Mesenteric fat pad (tissue), 1 donor: ENCODE results near the gene ZNF594. TPM values are rescaled to one million over a fixed set of nuclear protein-coding genes. Genes with fewer than 3 reads are reported as not detected.
"Not testable (repeated sequence)": the region's sequence is repeated elsewhere in the genome, so short reads cannot be mapped to it uniquely, and the experiment has no call there.

Source experiments
- DNase-seq: peaks from one replicate; pipeline ENCODE4 v3.0.0-alpha.2; 2020; ENCODE audit warnings: low spot score
- total RNA-seq: library from RNA; stranded (reverse); fragmentation: NEBNext Ultra II Directional; extraction: Animal tissue kit (Norgen Biotek cat#: 25700); gene quantifications from one replicate; pipeline ENCODE4 v1.2.1, GENCODE V29; 2021
- donor health status: DM: yes; HTN: yes; CAD: no.

ZNF594 gene
- total RNA-seq, 1 donor from 2014 or later = 2.8 TPM

DNA sequence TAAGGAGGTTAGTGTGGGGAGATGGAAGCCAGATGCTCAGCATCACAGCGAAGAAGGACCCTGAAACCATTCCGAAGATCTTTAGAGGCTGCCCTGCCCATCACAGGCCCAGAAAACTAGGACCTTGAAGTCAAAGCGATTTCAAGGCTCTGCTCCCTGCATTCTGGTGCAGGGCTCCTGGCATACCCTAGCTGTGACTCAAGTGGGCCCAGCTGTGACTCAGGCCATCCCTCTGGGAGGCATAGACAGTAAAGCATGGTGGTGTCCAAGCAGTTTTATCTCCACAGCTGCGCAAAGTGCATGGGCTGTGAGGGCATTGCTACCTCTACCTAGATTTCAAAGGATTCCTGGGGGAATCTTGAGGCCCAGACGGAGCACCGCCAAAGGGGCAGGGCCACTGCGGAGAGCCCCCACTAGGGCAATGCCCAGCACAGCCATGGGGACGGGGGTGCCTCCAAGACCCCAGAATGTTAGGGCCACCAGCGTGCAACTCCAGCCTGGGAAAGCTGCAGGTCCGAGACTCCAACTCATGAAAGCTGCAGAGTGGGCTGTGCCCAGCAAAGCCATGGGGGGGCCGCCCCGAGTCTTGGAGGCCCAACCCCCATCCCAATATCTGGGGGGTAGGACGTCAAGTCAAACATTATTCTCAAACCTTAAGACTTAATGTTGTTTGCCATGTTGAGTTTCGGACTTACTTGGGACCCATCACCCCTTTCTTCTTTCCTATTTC is 11.7 kb upstream of the ZNF594 start:
- no peak for DNase-seq

- DNase-seq = no peak
Measured at GRCh38 chr17:5201011-5201410, 9.3 kb upstream of the ZNF594 start.

DNA sequence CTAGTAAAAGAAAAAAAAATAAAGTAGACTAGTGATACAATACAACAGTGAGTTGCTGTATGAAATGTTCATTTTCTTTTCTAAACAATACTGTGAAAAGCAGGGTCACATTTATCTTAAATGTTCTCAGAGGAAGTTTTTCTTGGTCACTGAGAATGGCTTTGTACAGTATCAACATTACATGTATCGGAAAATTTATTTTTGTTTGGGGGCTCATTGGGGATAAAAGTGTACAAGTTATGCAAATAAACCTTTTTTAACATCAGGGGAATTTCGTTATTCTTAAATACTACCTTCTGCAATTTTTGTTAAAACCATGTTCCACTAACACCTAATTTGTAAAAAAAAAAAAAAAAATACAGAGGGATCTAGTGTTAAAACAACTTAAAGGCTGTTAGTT is 8.7 kb upstream of the ZNF594 start:
- DNase-seq = no peak

GRCh38 chr17:5198472-5198871 is 6.8 kb upstream of the ZNF594 start:
- no peak for DNase-seq

GRCh38 chr17:5194346-5194745 is 2.7 kb upstream of the ZNF594 start:
- DNase-seq = no peak

GRCh38 chr17:5184288-5184687 is 7.4 kb downstream of the ZNF594 start:
- DNase-seq = no peak

GRCh38 chr17:5183410-5183793 is 8.3 kb downstream of the ZNF594 start:
- DNase-seq = no peak

DNA sequence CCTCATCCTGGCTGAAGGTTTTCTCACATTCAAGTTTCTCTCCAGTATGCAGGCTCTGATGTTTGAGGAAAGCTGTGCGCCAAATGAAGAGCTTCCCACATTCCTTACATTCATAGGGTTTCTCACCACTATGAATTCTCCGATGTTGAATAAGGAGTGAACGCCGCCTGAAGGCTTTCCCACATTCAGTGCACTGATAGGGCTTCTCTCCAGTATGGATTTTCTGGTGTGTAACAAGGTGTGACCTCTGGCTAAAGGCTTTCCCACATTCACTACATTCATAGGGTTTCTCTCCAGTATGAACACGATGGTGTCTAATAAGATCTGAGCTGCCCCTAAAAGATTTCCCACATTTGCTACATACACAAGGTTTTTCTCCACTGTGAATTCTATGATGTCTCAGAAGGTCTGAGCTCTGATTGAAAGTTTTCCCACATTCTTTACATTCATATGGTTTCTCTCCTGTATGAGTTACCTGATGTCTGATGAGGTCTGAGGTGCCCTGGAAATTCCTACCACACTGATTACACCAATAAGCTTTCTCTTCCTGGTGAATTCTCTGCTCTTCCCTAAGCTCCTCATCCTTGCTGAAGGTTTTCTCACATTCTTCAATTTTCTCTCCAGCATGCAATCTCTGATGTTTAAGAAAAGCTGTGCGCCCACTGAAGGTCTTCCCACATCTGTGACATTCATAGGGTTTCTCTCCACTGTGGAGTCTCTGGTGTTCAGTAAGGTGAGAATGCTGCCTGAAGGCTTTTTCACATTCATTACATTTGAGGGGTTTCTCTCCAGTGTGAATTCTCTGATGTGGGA is 8.9 kb downstream of the ZNF594 start:
- DNase-seq = no peak

GRCh38 chr17:5181509-5182305 is 10.0 kb downstream of the ZNF594 start:
- DNase-seq = no peak

- DNase-seq = no peak
Measured at GRCh38 chr17:5179003-5179402, 12.7 kb downstream of the ZNF594 start.

GRCh38 chr17:5175027-5175426 is 16.6 kb downstream of the ZNF594 start:
- not testable (repeated sequence) for DNase-seq

GRCh38 chr17:5165791-5166564 is 25.7 kb downstream of the ZNF594 start:
- DNase-seq = not testable (repeated sequence)

- DNase-seq = no peak
Measured at GRCh38 chr17:5164436-5164835, 27.2 kb downstream of the ZNF594 start.

DNA sequence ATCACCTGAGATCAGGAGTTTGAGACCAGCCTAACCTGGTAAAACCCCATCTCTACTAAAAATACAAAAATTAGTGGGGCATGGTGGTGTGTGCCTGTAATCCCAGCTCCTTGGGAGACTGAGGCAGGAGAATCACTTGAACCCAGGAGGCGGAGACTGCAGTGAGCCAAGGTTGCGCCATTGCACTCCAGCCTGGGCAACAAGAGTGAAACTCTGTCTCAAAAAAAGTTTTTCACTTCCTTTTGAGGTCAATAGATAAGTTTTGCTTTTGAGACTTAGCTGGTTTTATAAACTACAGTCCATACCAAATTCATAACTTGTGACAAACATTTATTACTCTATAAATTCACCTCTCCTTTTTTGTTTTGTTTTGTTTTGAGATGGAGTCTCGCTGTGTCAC is 29.9 kb downstream of the ZNF594 start:
- not testable (repeated sequence) for DNase-seq

GRCh38 chr17:5160702-5161101 is 31.0 kb downstream of the ZNF594 start:
- not testable (repeated sequence) for DNase-seq

GRCh38 chr17:5146122-5146521 is 45.5 kb downstream of the ZNF594 start:
- not testable (repeated sequence) for DNase-seq

- not testable (repeated sequence) for DNase-seq
Measured at GRCh38 chr17:5142877-5143276, 48.8 kb downstream of the ZNF594 start.

- DNase-seq = no peak
Measured at GRCh38 chr17:5139458-5139732, 52.3 kb downstream of the ZNF594 start.

- no peak for DNase-seq
Measured at GRCh38 chr17:5138616-5139457, 52.8 kb downstream of the ZNF594 start.

GRCh38 chr17:5138198-5138544 is 53.5 kb downstream of the ZNF594 start:
- DNase-seq = not testable (repeated sequence)
